ENCODE results near the gene ZBTB12.
"Not testable (repeated sequence)": the region's sequence is repeated elsewhere in the genome, so short reads cannot be mapped to it uniquely, and the experiment has no call there.

ZBTB12 gene

GRCh38 chr6:31851980-31852718, 49.7 kb downstream of the ZBTB12 start:
- H3K9me3 ChIP-seq (ENCODE audit: control insufficient read depth, low read length); H3K36me3 ChIP-seq (ENCODE audit: control insufficient read depth, insufficient read depth, low read length); H3K4me3 ChIP-seq (ENCODE audit: insufficient read depth, low read depth, low read length); H3K27me3 ChIP-seq (ENCODE audit: control insufficient read depth, insufficient read depth, low read length, poor library complexity, severe bottlenecking); H3K27ac ChIP-seq (ENCODE audit: insufficient read depth, low read depth, low read length, poor library complexity, severe bottlenecking); H3K4me1 ChIP-seq (ENCODE audit: control insufficient read depth, insufficient read depth, low read length): not testable (repeated sequence)
- WGBS, 2 experiments: 92 to 93% methylated on average over 35 of the region's 35 CpGs

- Histone ChIP-seq H3K4me1 (ENCODE audit: control insufficient read depth, insufficient read depth, low read length) (no peaks in the 10 kb centered on the region), H3K27ac (ENCODE audit: insufficient read depth, low read depth, low read length, poor library complexity, severe bottlenecking) (no peak overlapping the region)
- WGBS, 2 experiments: 92 to 94% methylated on average over 2 of the region's 2 CpGs
These were observed 50.4 kb downstream of the ZBTB12 start for GRCh38 chr6:31851485-31851832.

GRCh38 chr6:31850765-31851484, 51.0 kb downstream of the ZBTB12 start:
- Histone ChIP-seq H3K36me3 (ENCODE audit: control insufficient read depth, insufficient read depth, low read length) (no peaks in the 10 kb centered on the region), H3K27me3 (ENCODE audit: control insufficient read depth, insufficient read depth, low read length, poor library complexity, severe bottlenecking) (no peaks in the 10 kb centered on the region), H3K27ac (ENCODE audit: insufficient read depth, low read depth, low read length, poor library complexity, severe bottlenecking) (no peak overlapping the region), H3K4me1 (ENCODE audit: control insufficient read depth, insufficient read depth, low read length) (no peaks in the 10 kb centered on the region), H3K9me3 (ENCODE audit: control insufficient read depth, low read length) (no peaks in the 10 kb centered on the region), H3K4me3 (ENCODE audit: insufficient read depth, low read depth, low read length) (no peak overlapping the region)
- WGBS, 2 experiments: 97% methylated on average over 2 of the region's 2 CpGs

More at GRCh38 chr6:31851485-31851832, 50.4 kb downstream of the ZBTB12 start:
- Histone ChIP-seq H3K36me3 (ENCODE audit: control insufficient read depth, insufficient read depth, low read length) (no peaks in the 10 kb centered on the region), H3K9me3 (ENCODE audit: control insufficient read depth, low read length) (no peaks in the 10 kb centered on the region), H3K4me3 (ENCODE audit: insufficient read depth, low read depth, low read length) (no peak overlapping the region), H3K27me3 (ENCODE audit: control insufficient read depth, insufficient read depth, low read length, poor library complexity, severe bottlenecking) (no peaks in the 10 kb centered on the region)
